Measurements from ENCODE around the gene SLC37A1. TPM values are rescaled to one million over a fixed set of nuclear protein-coding genes. Genes with fewer than 3 reads are reported as not detected.

SLC37A1 gene
- total and polyA plus RNA-seq, 5 donors from 2014 or later, result 2.8 to 18.8 (median 3.6) TPM

GRCh38 chr21:42548687-42549406, 35.2 kb downstream of the SLC37A1 start:
- no peak overlapping the region for H3K27ac Mint-ChIP-seq
- H3K27me3 Mint-ChIP-seq, result no peaks in the 10 kb centered on the region
- ATAC-seq (ENCODE audit: low read depth in 2 of 2) (no peak), DNase-seq (no peak)
- no peaks in the 10 kb centered on the region for H3K9me3 Mint-ChIP-seq
- peaks cover 30% of the 10 kb centered on the region for H3K36me3 ChIP-seq (ENCODE audit: control insufficient read depth, insufficient read depth, low read length)
- H3K4me3 Mint-ChIP-seq, result no peak overlapping the region
- H3K27ac ChIP-seq (ENCODE audit: insufficient read depth, low read length, poor library complexity, severe bottlenecking), result no peak overlapping the region
- no peak overlapping the region for H3K4me3 ChIP-seq (ENCODE audit: low read depth, low read length)
- H3K27me3 ChIP-seq (ENCODE audit: control insufficient read depth, insufficient read depth, low read length), result no peaks in the 10 kb centered on the region
- no peaks in the 10 kb centered on the region for H3K4me1 ChIP-seq (ENCODE audit: control insufficient read depth, insufficient read depth, low read length, poor library complexity, severe bottlenecking)
- H3K4me1 Mint-ChIP-seq, result peaks cover 0 to 5% (median 0%) of the 10 kb centered on the region in 4 donors
- H3K9me3 ChIP-seq (ENCODE audit: control insufficient read depth in 2 of 2, low read length in 2 of 2), result no peaks in the 10 kb centered on the region
- peaks cover 42% of the 10 kb centered on the region for H3K36me3 Mint-ChIP-seq

GRCh38 chr21:42550817-42551216, 37.2 kb downstream of the SLC37A1 start:
- Histone ChIP-seq H3K4me1 (ENCODE audit: control insufficient read depth, insufficient read depth, low read length, poor library complexity, severe bottlenecking) (no peaks in the 10 kb centered on the region), H3K27ac (ENCODE audit: insufficient read depth, low read length, poor library complexity, severe bottlenecking) (no peak overlapping the region), H3K27me3 (ENCODE audit: control insufficient read depth, insufficient read depth, low read length) (no peaks in the 10 kb centered on the region), H3K9me3 (ENCODE audit: control insufficient read depth in 2 of 2, low read length in 2 of 2) (no peaks in the 10 kb centered on the region), H3K4me3 (ENCODE audit: low read depth, low read length) (no peak overlapping the region), H3K36me3 (ENCODE audit: control insufficient read depth, insufficient read depth, low read length) (peaks cover 33% of the 10 kb centered on the region)
- no peak for ATAC-seq (ENCODE audit: low read depth in 2 of 2)
- H3K4me3 Mint-ChIP-seq, result no peak overlapping the region
- H3K4me1 Mint-ChIP-seq, result peaks cover 0 to 5% (median 0%) of the 10 kb centered on the region in 4 donors
- H3K9me3 Mint-ChIP-seq, result no peaks in the 10 kb centered on the region
- no peak for DNase-seq
- peak overlapping the region in 1 of 3 donors; percentile 10 for H3K27ac Mint-ChIP-seq
- H3K36me3 Mint-ChIP-seq, result peaks cover 44% of the 10 kb centered on the region
- H3K27me3 Mint-ChIP-seq, result no peaks in the 10 kb centered on the region

- H3K27ac ChIP-seq (ENCODE audit: insufficient read depth, low read length, poor library complexity, severe bottlenecking), result no peak overlapping the region
- Mint-ChIP-seq H3K9me3 (no peaks in the 10 kb centered on the region), H3K36me3 (peaks cover 43% of the 10 kb centered on the region), H3K4me3 (no peak overlapping the region), H3K27me3 (no peaks in the 10 kb centered on the region), H3K4me1 (peaks cover 0 to 5% (median 0%) of the 10 kb centered on the region in 4 donors), H3K27ac (no peak overlapping the region)
- H3K36me3 ChIP-seq (ENCODE audit: control insufficient read depth, insufficient read depth, low read length), result peaks cover 25% of the 10 kb centered on the region
- H3K27me3 ChIP-seq (ENCODE audit: control insufficient read depth, insufficient read depth, low read length), result no peaks in the 10 kb centered on the region
- H3K4me3 ChIP-seq (ENCODE audit: low read depth, low read length), result no peak overlapping the region
- H3K4me1 ChIP-seq (ENCODE audit: control insufficient read depth, insufficient read depth, low read length, poor library complexity, severe bottlenecking), result no peaks in the 10 kb centered on the region
- H3K9me3 ChIP-seq (ENCODE audit: control insufficient read depth in 2 of 2, low read length in 2 of 2), result no peaks in the 10 kb centered on the region
- no peak for DNase-seq
- no peak for ATAC-seq (ENCODE audit: low read depth in 2 of 2)
Observed at GRCh38 chr21:42552407-42553336, 39.0 kb downstream of the SLC37A1 start.

- H3K4me1 Mint-ChIP-seq, result peaks cover 0 to 2% (median 0%) of the 10 kb centered on the region in 4 donors
- DNase-seq (no peak), ATAC-seq (ENCODE audit: low read depth in 2 of 2) (no peak)
- Histone ChIP-seq H3K36me3 (ENCODE audit: control insufficient read depth, insufficient read depth, low read length) (peaks cover 18% of the 10 kb centered on the region), H3K4me1 (ENCODE audit: control insufficient read depth, insufficient read depth, low read length, poor library complexity, severe bottlenecking) (no peaks in the 10 kb centered on the region), H3K9me3 (ENCODE audit: control insufficient read depth in 2 of 2, low read length in 2 of 2) (no peaks in the 10 kb centered on the region), H3K27me3 (ENCODE audit: control insufficient read depth, insufficient read depth, low read length) (no peaks in the 10 kb centered on the region), H3K4me3 (ENCODE audit: low read depth, low read length) (no peak overlapping the region), H3K27ac (ENCODE audit: insufficient read depth, low read length, poor library complexity, severe bottlenecking) (no peak overlapping the region)
- no peaks in the 10 kb centered on the region for H3K27me3 Mint-ChIP-seq
- no peak overlapping the region for H3K27ac Mint-ChIP-seq
- H3K4me3 Mint-ChIP-seq, result no peak overlapping the region
- H3K9me3 Mint-ChIP-seq, result no peaks in the 10 kb centered on the region
- H3K36me3 Mint-ChIP-seq, result peaks cover 47% of the 10 kb centered on the region
Observed at GRCh38 chr21:42553435-42553834, 39.8 kb downstream of the SLC37A1 start.

- Mint-ChIP-seq H3K36me3 (peaks cover 43% of the 10 kb centered on the region), H3K4me3 (no peak overlapping the region), H3K27me3 (no peaks in the 10 kb centered on the region), H3K27ac (no peak overlapping the region), H3K9me3 (no peaks in the 10 kb centered on the region), H3K4me1 (no peaks in the 10 kb centered on the region)
- DNase-seq, result no peak
- Histone ChIP-seq H3K27ac (ENCODE audit: insufficient read depth, low read length, poor library complexity, severe bottlenecking) (no peak overlapping the region), H3K27me3 (ENCODE audit: control insufficient read depth, insufficient read depth, low read length) (no peaks in the 10 kb centered on the region), H3K36me3 (ENCODE audit: control insufficient read depth, insufficient read depth, low read length) (peaks cover 16% of the 10 kb centered on the region), H3K4me3 (ENCODE audit: low read depth, low read length) (no peak overlapping the region), H3K9me3 (ENCODE audit: control insufficient read depth in 2 of 2, low read length in 2 of 2) (no peaks in the 10 kb centered on the region), H3K4me1 (ENCODE audit: control insufficient read depth, insufficient read depth, low read length, poor library complexity, severe bottlenecking) (no peaks in the 10 kb centered on the region)
- no peak for ATAC-seq (ENCODE audit: low read depth in 2 of 2)
Observed at GRCh38 chr21:42554251-42554961, 40.8 kb downstream of the SLC37A1 start.

GRCh38 chr21:42555756-42556438, 42.2 kb downstream of the SLC37A1 start:
- Histone ChIP-seq H3K4me1 (ENCODE audit: control insufficient read depth, insufficient read depth, low read length, poor library complexity, severe bottlenecking) (no peaks in the 10 kb centered on the region), H3K27me3 (ENCODE audit: control insufficient read depth, insufficient read depth, low read length) (no peaks in the 10 kb centered on the region), H3K27ac (ENCODE audit: insufficient read depth, low read length, poor library complexity, severe bottlenecking) (no peak overlapping the region), H3K4me3 (ENCODE audit: low read depth, low read length) (no peak overlapping the region), H3K36me3 (ENCODE audit: control insufficient read depth, insufficient read depth, low read length) (peaks cover 14% of the 10 kb centered on the region), H3K9me3 (ENCODE audit: control insufficient read depth in 2 of 2, low read length in 2 of 2) (no peaks in the 10 kb centered on the region)
- Mint-ChIP-seq H3K4me3 (no peak overlapping the region), H3K4me1 (no peaks in the 10 kb centered on the region), H3K36me3 (peaks cover 40% of the 10 kb centered on the region), H3K27me3 (no peaks in the 10 kb centered on the region), H3K9me3 (no peaks in the 10 kb centered on the region), H3K27ac (peak overlapping the region in 1 of 3 donors; percentile 9)
- ATAC-seq (ENCODE audit: low read depth in 2 of 2), result no peak
- DNase-seq, result no peak

GRCh38 chr21:42556476-42556875, 42.8 kb downstream of the SLC37A1 start:
- Histone ChIP-seq H3K36me3 (ENCODE audit: control insufficient read depth, insufficient read depth, low read length) (peaks cover 14% of the 10 kb centered on the region), H3K27me3 (ENCODE audit: control insufficient read depth, insufficient read depth, low read length) (no peaks in the 10 kb centered on the region), H3K9me3 (ENCODE audit: control insufficient read depth in 2 of 2, low read length in 2 of 2) (no peaks in the 10 kb centered on the region), H3K4me3 (ENCODE audit: low read depth, low read length) (no peak overlapping the region), H3K27ac (ENCODE audit: insufficient read depth, low read length, poor library complexity, severe bottlenecking) (no peak overlapping the region), H3K4me1 (ENCODE audit: control insufficient read depth, insufficient read depth, low read length, poor library complexity, severe bottlenecking) (no peaks in the 10 kb centered on the region)
- peaks cover 45% of the 10 kb centered on the region for H3K36me3 Mint-ChIP-seq
- no peaks in the 10 kb centered on the region for H3K27me3 Mint-ChIP-seq
- no peaks in the 10 kb centered on the region for H3K4me1 Mint-ChIP-seq
- ATAC-seq (ENCODE audit: low read depth in 2 of 2) (no peak), DNase-seq (no peak)
- no peaks in the 10 kb centered on the region for H3K9me3 Mint-ChIP-seq
- H3K27ac Mint-ChIP-seq, result no peak overlapping the region
- H3K4me3 Mint-ChIP-seq, result no peak overlapping the region
